ENCODE data around the gene CAMSAP2.

Gene CAMSAP2

GRCh38 chr1:200774735-200775444 is 36.2 kb downstream of the CAMSAP2 start:
- TF ChIP-seq CTCF (conservative IDR thresholded peaks at IDR 0.05; ENCODE audit: low read depth, low read length): no peak
- DNase-seq (ENCODE audit: low read depth): no peak
- no peak overlapping the region for H3K4me3 ChIP-seq (ENCODE audit: low read length)

- TF ChIP-seq CTCF (conservative IDR thresholded peaks at IDR 0.05; ENCODE audit: low read depth, low read length): no peak
- DNase-seq (ENCODE audit: low read depth): no peak
- no peak overlapping the region for H3K4me3 ChIP-seq (ENCODE audit: low read length)
These were observed 37.2 kb downstream of the CAMSAP2 start for GRCh38 chr1:200775850-200776249.

GRCh38 chr1:200776949-200777348 is 38.3 kb downstream of the CAMSAP2 start:
- DNase-seq (ENCODE audit: low read depth): no peak
- no peak for TF ChIP-seq CTCF (conservative IDR thresholded peaks at IDR 0.05; ENCODE audit: low read depth, low read length)
- no peak overlapping the region for H3K4me3 ChIP-seq (ENCODE audit: low read length)

- no peak for TF ChIP-seq CTCF (conservative IDR thresholded peaks at IDR 0.05; ENCODE audit: low read depth, low read length)
- no peak overlapping the region for H3K4me3 ChIP-seq (ENCODE audit: low read length)
- peak; percentile 63 for DNase-seq (ENCODE audit: low read depth)
These were observed 40.1 kb downstream of the CAMSAP2 start for GRCh38 chr1:200778766-200779165.

- TF ChIP-seq CTCF (conservative IDR thresholded peaks at IDR 0.05; ENCODE audit: low read depth, low read length): no peak
- H3K4me3 ChIP-seq (ENCODE audit: low read length): no peak overlapping the region
- no peak for DNase-seq (ENCODE audit: low read depth)
These were observed 40.6 kb downstream of the CAMSAP2 start for GRCh38 chr1:200779326-200779725.

GRCh38 chr1:200780545-200781369 is 42.1 kb downstream of the CAMSAP2 start:
- peak; percentile 35 for DNase-seq (ENCODE audit: low read depth)
- no peak for TF ChIP-seq CTCF (conservative IDR thresholded peaks at IDR 0.05; ENCODE audit: low read depth, low read length)
- H3K4me3 ChIP-seq (ENCODE audit: low read length): no peak overlapping the region
